Lung (tissue), 12 donors: ENCODE measurements around the gene TBX4. TPM values are rescaled to one million over a fixed set of nuclear protein-coding genes. Genes with fewer than 3 reads are reported as not detected.
"Not testable (repeated sequence)": the region's sequence is repeated elsewhere in the genome, so short reads cannot be mapped to it uniquely, and the experiment has no call there.

Source experiments
- ATAC-seq: fragments of 200-7000 bp; cut with Tn5 transposase; one replicate; pipeline ENCODE4 v1.9.1; 2020; ENCODE audit warnings: moderate number of reproducible peaks; ENCODE audit not compliant: insufficient read depth, low FRiP score
- DNase-seq, 3 donors: peaks; one replicate each; pipeline ENCODE4 v3.0.0-alpha.2; 2013 to 2017
- H3K27ac ChIP-seq, 2 donors: one replicate each; pipeline ENCODE4 v1.5.1; 2013; ENCODE audit warnings: mild to moderate bottlenecking in 2 of 2, moderate library complexity in 2 of 2, control low read depth in 1 of 2, inconsistent platforms in 1 of 2, low read depth in 1 of 2, low read length in 1 of 2
- H3K27me3 ChIP-seq, 3 donors: one replicate each; pipeline ENCODE4 v1.5.1; 2013; ENCODE audit warnings: low read length in 2 of 3; ENCODE audit not compliant: control insufficient read depth in 3 of 3, insufficient read depth in 3 of 3
- H3K36me3 ChIP-seq, 4 donors: one replicate each; pipeline ENCODE4 v1.5.1; 2013; ENCODE audit warnings: low read length in 4 of 4, mild to moderate bottlenecking in 1 of 4, moderate library complexity in 1 of 4; ENCODE audit not compliant: control insufficient read depth in 4 of 4, insufficient read depth in 4 of 4
- H3K4me1 ChIP-seq, 5 donors: one replicate each; pipeline ENCODE4 v1.5.1; 2013; ENCODE audit warnings: low read length in 5 of 5, mild to moderate bottlenecking in 2 of 5, moderate library complexity in 1 of 5; ENCODE audit not compliant: control insufficient read depth in 5 of 5, insufficient read depth in 5 of 5
- H3K4me3 ChIP-seq: one replicate; pipeline ENCODE4 v1.5.1; 2013; ENCODE audit warnings: mild to moderate bottlenecking, control low read depth, moderate library complexity
- H3K9ac ChIP-seq, 2 donors: one replicate each; pipeline ENCODE4 v1.5.1; 2013; ENCODE audit warnings: low read length in 2 of 2, control low read depth in 1 of 2; ENCODE audit not compliant: insufficient read depth in 1 of 2
- H3K9me3 ChIP-seq, 4 donors: one replicate each; pipeline ENCODE4 v1.5.1; 2013; ENCODE audit warnings: low read length in 3 of 4, mild to moderate bottlenecking in 1 of 4, moderate library complexity in 1 of 4; ENCODE audit not compliant: control insufficient read depth in 4 of 4, insufficient read depth in 3 of 4
- CTCF ChIP-seq: IDR thresholded peaks from 2 replicates; pipeline ENCODE4 v1.5.1; 2012; ENCODE audit warnings: mild to moderate bottlenecking; ENCODE audit errors: control extremely low read depth, extremely low read depth
- WGBS, 2 donors: extraction: QIAGEN DNeasy Blood & Tissue Kit; methylation state at CpG; one replicate each; pipeline ENCODE4 v1.1.7; 2013; 5-methylcytosine and 5-hydroxymethylcytosine counted together
- polyA plus RNA-seq, 2 donors: library from polyadenylated mRNA; stranded (reverse); fragments of 200-250 nt; gene quantifications; one replicate each; pipeline ENCODE4 v1.2.1, GENCODE V29; 2013
- total RNA-seq, 2 donors: library from RNA; depleted of rRNA in 1 of 2; stranded (reverse); fragments of >200 nt in 1 of 2; gene quantifications; one replicate each; pipeline ENCODE4 v1.2.1, GENCODE V29; 2014 to 2021
- donor health status: control.
- donor health status: control.
- donor health status: Bipolar disorder and iron deficiency.
- donor health status: healthy.
- donor health status: DM: yes; HTN: yes; CAD: no.

TBX4 gene
- total and polyA plus RNA-seq, 4 donors, result 6.1 to 53.7 (median 22.0) TPM

DNA sequence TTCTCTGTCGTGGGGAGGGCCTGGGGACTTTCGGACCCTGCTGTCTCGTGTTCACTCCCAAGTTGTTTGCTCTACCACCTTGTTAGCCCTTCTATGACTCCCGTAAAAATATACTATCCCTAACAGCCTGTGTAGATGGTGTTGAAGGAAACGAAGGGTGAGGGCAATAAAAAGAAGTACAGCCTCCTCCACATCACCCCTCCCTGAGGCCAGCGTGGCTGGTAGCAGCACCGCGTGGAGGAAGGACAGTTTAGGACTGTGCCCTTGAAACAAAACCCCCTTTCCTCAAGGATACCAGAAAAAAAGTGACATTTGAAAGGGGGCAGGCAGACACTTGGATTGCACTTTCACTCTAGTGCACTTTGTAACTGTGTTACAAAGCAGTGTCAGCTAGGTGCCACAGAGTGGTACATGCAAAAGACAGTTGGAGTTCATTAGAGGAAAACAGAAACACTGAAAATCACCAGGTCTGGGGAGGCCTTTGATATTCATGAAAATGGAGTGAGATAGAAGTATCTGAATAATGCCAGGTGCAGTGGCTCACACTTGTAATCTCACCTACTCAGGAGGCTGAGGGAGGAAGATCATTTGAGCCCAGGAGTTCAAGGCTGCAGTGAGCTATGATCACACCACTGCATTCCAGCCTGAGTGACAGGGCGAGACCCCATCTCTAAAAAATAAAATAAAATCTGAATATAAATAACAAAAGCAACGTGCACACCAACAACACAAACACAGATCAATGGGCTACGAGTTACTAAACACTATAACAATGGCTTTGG lies 53.8 kb downstream of the TBX4 start:
- Histone ChIP-seq H3K4me3 (no peak overlapping the region), H3K27me3 (no peaks in the 10 kb centered on the region), H3K36me3 (no peaks in the 10 kb centered on the region), H3K27ac (no peak overlapping the region), H3K9ac (no peak overlapping the region), H3K4me1 (peaks cover 0 to 3% (median 0%) of the 10 kb centered on the region in 5 donors), H3K9me3 (no peaks in the 10 kb centered on the region)
- 72 to 75% methylated on average over 11 of the region's 11 CpGs for WGBS, 2 donors
- DNase-seq (no peak), ATAC-seq (no peak)
- no peak for TF ChIP-seq CTCF

DNA sequence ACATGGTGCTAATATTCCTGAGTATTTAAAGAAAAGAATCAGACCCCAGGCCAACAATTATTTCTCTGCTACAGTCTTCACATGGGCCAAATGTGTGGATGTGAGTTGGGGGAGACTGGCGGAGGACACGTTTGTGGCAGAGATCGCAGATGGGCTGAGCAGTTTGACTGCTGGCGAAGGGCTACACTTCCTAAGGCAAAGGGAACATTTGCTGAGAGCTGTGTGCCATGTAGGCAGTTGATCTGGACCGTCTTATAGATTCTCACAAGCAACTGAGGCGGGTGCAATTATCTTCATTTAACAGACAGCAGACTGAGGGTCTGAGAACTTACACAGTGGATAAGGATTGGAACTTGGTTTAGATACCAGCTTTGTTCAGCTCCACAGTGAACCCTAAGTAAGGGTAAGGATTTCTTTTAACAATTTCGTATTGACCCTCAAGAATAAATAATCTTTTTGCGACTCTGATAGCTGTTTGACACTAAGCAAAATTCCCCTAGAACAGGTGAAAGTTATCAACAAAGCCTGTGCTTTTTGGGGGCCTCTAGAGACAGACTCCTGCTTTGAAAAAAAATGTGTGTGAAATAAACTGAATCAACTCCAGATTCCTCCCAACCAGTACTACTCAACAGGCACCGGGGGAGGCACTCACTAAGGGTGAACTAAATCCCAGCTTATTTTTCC lies 55.3 kb downstream of the TBX4 start:
- peaks cover 0 to 11% (median 0%) of the 10 kb centered on the region in 5 donors for H3K4me1 ChIP-seq
- no peaks in the 10 kb centered on the region for H3K27me3 ChIP-seq
- no peak for TF ChIP-seq CTCF
- no peak for ATAC-seq
- no peaks in the 10 kb centered on the region for H3K9me3 ChIP-seq
- DNase-seq, result no peak
- 79 to 88% methylated on average over 9 of the region's 9 CpGs for WGBS, 2 donors
- H3K27ac ChIP-seq, result no peak overlapping the region
- no peak overlapping the region for H3K4me3 ChIP-seq
- H3K9ac ChIP-seq, result no peak overlapping the region
- no peaks in the 10 kb centered on the region for H3K36me3 ChIP-seq

DNA sequence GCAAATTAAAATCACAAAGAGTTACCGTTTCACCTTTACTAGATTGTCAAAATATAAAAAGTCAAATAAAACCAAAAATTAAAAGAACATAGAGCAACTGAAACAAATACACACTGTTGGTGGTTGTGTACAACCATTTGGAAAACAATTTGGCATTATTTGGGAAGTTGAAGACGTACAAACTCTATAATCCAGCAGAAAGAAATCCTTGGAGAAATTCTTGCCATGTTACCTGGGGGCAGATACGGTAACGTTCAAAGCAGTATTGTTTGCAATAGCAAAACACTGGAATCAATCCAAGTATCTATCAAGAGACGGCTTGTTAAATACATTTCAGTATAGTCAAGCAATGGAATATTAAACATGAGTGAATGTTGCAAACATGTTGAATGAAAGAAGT lies 56.7 kb downstream of the TBX4 start:
- H3K27ac ChIP-seq, result no peak overlapping the region
- H3K4me1 ChIP-seq, result peaks cover 0 to 11% (median 0%) of the 10 kb centered on the region in 5 donors
- H3K4me3 ChIP-seq, result no peak overlapping the region
- ATAC-seq, result no peak
- WGBS, 2 donors, result 69 to 77% methylated on average over 5 of the region's 5 CpGs
- H3K27me3 ChIP-seq, result no peaks in the 10 kb centered on the region
- no peaks in the 10 kb centered on the region for H3K36me3 ChIP-seq
- no peak for TF ChIP-seq CTCF
- H3K9me3 ChIP-seq, result no peaks in the 10 kb centered on the region
- no peak overlapping the region for H3K9ac ChIP-seq
- no peak for DNase-seq

DNA sequence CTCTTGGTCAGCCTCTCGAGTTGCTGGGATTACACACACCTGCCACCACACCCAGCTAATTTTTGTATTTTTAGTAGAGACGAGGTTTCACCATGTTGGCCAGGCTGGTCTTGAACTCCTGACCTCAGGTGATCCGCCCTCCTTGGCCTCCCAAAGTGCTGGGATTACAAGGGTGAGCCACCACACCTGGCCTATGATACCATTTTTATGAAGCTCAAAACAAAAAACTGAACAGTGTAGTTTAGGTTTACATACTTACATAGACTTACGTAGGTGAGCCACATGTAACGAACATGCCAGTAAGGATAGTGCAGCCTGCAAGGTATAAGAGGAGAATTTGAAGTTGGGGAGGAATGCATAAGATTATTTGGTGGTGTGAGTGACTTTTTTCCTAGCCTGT lies 57.2 kb downstream of the TBX4 start:
- peaks cover 0 to 14% (median 0%) of the 10 kb centered on the region in 5 donors for H3K4me1 ChIP-seq
- DNase-seq, H3K9me3 ChIP-seq, H3K4me3 ChIP-seq, ATAC-seq, H3K27ac ChIP-seq, H3K36me3 ChIP-seq, H3K9ac ChIP-seq, H3K27me3 ChIP-seq: not testable (repeated sequence)
- WGBS, 2 donors, result 91 to 95% methylated on average over 5 of the region's 5 CpGs
